Measurements from ENCODE around the gene GPRASP2.

GRCh38 chrX:102694749-102695148 is 17.5 kb upstream of the GPRASP2 start:
- TF ChIP-seq CTCF (IDR thresholded peaks at IDR 0.05; ENCODE audit: insufficient read depth, low read length, poor library complexity, severe bottlenecking) (no peak), EZH2phosphoT487 (conservative IDR thresholded peaks at IDR 0.05; ENCODE audit: low read length) (no peak)
